Measurements from ENCODE around the gene CTDSP2. TPM values are rescaled to one million over a fixed set of nuclear protein-coding genes. Genes with fewer than 3 reads are reported as not detected.

Gene CTDSP2
- total RNA-seq, 2 donors from 2014 or later = 152 to 254 TPM

GRCh38 chr12:57808351-57808750 is 38.2 kb downstream of the CTDSP2 start:
- DNase-seq (no peak), ATAC-seq (no peak)
- intact Hi-C loops (cut with DNase I, micrococcal nuclease) = no loop called here

DNA sequence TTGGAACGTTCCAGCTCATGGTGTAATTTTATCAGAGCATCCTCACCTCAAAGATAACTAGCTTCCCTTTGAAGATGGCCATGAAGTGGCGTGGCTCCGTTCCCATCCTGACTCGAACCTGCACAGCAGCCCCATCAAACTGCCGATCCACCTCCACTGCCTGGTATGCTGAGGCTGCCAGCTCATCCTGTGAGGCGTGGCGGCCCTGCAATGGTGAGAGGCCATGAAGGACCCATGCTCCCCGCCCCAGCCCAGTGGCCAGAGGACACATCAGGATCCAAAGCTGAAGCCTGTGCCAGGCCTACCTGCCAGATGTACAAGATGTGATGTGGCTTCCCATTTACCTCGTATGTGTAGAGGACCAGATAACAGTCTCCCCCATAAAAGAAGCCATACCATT is 39.2 kb downstream of the CTDSP2 start:
- ATAC-seq = no peak
- no peak for DNase-seq
- intact Hi-C loops (cut with DNase I, micrococcal nuclease) = no loop called here

DNA sequence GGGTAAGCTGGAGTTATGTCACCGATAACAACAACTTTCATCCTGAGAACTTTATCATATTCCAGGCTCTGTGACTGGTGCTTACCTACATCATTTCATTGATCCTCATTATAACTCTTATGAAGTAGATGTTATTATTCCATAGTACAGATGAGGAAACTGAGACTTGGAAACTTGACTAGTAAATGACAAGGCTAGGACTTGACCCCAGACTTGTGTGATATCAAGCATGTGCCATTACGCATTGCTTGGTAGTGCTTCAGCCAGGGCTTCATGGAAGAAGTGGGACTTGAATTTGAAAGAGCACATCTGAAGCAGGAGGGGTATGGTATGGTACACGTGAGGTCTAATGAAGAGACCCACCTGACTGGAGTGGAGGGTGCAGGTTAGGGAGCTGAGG is 39.9 kb downstream of the CTDSP2 start:
- intact Hi-C loops (cut with DNase I, micrococcal nuclease) = no loop called here
- no peak for DNase-seq
- ATAC-seq = no peak

- peak; percentile 85 for ATAC-seq
- intact Hi-C loops (cut with DNase I, micrococcal nuclease) = no loop called here
- peak; percentile 28 to 43 for DNase-seq
These were observed 43.1 kb downstream of the CTDSP2 start for GRCh38 chr12:57803319-57803893.

- intact Hi-C loops (cut with DNase I, micrococcal nuclease) = no loop called here
- DNase-seq (no peak), ATAC-seq (no peak)
These were observed 43.9 kb downstream of the CTDSP2 start for GRCh38 chr12:57802607-57803006.

GRCh38 chr12:57800965-57801364 is 45.6 kb downstream of the CTDSP2 start:
- intact Hi-C loops (cut with DNase I, micrococcal nuclease) = no loop called here
- DNase-seq (no peak), ATAC-seq (no peak)

DNA sequence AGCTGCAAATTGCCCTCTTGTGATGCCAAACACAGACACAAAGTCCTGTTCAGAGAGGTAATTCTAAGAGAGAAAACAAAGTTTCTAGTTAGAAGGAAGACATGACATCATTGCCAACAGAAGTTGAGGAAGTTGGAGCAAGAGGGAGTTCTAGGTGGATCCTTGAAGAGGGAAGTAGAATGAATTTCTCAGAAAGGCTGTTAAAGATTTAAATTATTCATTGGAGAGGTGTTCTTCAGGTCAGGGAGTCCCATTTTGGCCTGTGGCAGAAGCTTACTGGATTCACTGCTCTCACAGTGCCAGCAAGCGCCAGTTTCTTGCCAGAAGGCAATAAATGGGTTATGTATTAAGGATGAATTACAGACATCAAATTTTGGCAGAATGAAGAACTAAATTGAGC is 48.6 kb downstream of the CTDSP2 start:
- ATAC-seq (peak; percentile 16), DNase-seq (no peak)
- intact Hi-C loops (cut with DNase I, micrococcal nuclease) = no loop called here

- no peak for ATAC-seq
- intact Hi-C loops (cut with DNase I, micrococcal nuclease) = no loop called here
- no peak for DNase-seq
These were observed 49.5 kb downstream of the CTDSP2 start for GRCh38 chr12:57796996-57797395.

- no peak for ATAC-seq
- DNase-seq = no peak
- intact Hi-C loops (cut with DNase I, micrococcal nuclease) = no loop called here
These were observed 51.2 kb downstream of the CTDSP2 start for GRCh38 chr12:57795354-57795753.

DNA sequence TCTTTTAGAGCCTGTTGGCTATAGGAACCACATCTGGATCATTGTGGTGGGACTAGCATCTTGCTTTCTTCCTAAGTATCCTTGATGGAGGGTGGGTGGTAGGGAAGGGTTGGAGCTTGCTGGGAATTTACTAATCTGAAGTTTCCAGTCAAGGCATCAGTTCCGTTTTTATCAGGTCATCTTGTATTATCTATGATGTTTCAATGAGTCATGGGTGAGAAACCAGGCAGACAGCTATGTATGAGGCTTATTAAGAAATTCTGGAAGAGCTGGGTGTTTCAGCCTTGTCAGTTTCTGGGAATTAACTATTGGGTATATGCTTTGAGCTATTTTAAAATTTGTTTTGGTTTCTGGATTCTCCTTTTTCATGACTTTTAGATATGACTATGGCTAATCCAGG is 52.6 kb downstream of the CTDSP2 start:
- ATAC-seq = no peak
- no peak for DNase-seq
- intact Hi-C loops (cut with DNase I, micrococcal nuclease) = no loop called here

DNA sequence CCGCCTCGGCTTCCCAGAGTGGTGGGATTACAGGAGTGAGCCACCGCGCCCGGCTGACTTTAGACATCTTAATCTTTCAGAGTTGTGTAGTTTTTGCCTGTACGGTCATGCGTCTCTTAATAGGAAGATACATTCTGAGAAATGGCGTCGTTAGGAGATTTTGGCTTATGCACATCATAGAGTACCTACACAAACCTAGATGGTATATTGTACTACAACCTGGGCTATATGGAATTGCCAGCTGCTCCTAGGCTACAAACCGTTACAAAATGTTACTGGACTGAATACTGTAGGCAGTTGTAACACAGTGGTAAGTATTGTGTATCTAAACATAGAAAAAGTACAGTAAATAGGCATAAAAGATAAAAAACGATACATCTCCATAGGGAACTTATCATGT is 62.7 kb downstream of the CTDSP2 start:
- ATAC-seq = no peak
- no peak for DNase-seq
- intact Hi-C loops (cut with DNase I, micrococcal nuclease) = no loop called here

- intact Hi-C loops (cut with DNase I, micrococcal nuclease) = no loop called here
- DNase-seq = no peak
- no peak for ATAC-seq
These were observed 63.1 kb downstream of the CTDSP2 start for GRCh38 chr12:57783466-57783801.

GRCh38 chr12:57782608-57783465 is 63.7 kb downstream of the CTDSP2 start, which contains the start of gene TSFM:
Gene TSFM (plus strand): TSS chr12:57782787. CDS start chr12:57782802, 15 bp downstream.
- ATAC-seq (peak; percentile 94), DNase-seq (peak; percentile 94 to 99)
- intact Hi-C loops (cut with DNase I, micrococcal nuclease) = no loop called here

DNA sequence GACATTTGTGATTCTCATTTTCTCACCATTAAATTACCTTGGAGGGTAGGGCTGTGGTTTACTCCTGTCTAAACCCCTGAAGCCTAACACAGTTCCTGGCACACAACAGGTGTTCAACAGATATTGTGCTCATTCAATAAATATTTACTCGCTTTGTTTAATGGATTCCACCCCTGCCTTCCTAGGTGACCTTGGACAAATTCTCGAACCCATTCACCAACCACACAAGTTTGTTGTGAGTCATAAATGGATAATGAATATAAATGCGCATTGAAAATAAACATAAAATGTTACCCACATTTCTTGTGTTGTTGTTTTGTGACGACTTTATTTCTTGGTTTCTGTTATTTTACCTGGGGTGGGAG is 64.3 kb downstream of the CTDSP2 start:
- intact Hi-C loops (cut with DNase I, micrococcal nuclease) = no loop called here
- DNase-seq = no peak
- ATAC-seq = no peak

GRCh38 chr12:57781801-57782200 is 64.7 kb downstream of the CTDSP2 start:
- intact Hi-C loops (cut with DNase I, micrococcal nuclease) = no loop called here
- DNase-seq = no peak
- ATAC-seq = no peak

GRCh38 chr12:57781244-57781643 is 65.3 kb downstream of the CTDSP2 start:
- intact Hi-C loops (cut with DNase I, micrococcal nuclease) = no loop called here
- no peak for DNase-seq

GRCh38 chr12:57780284-57780897 is 66.1 kb downstream of the CTDSP2 start:
- ATAC-seq (no peak), DNase-seq (no peak)
- intact Hi-C loops (cut with DNase I, micrococcal nuclease) = no loop called here

More at GRCh38 chr12:57781244-57781643, 65.3 kb downstream of the CTDSP2 start:
- ATAC-seq = no peak

GRCh38 chr12:57779736-57780135 is 66.8 kb downstream of the CTDSP2 start:
- intact Hi-C loops (cut with DNase I, micrococcal nuclease) = no loop called here
- ATAC-seq (no peak), DNase-seq (no peak)

DNA sequence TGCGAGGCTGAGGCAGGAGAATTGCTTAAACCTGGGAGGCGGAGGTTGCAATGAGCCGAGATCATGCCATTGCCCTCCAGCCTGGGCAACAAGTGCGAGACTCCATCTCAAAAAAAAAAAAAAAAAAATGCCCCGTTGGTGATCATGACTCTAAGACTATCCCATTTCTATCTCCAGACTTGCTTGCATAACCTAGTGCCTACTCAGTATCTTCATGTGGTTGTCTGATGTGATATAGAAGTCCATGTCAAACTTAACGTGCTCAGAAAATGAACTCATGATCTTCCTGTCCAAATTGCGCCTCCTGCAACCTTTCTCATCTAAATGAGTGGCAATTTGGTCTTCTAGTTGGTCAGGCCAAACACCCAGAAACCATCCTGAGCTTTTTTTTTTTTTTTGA is 68.6 kb downstream of the CTDSP2 start:
- intact Hi-C loops (cut with DNase I, micrococcal nuclease) = no loop called here
- no peak for DNase-seq
- no peak for ATAC-seq

- intact Hi-C loops (cut with DNase I, micrococcal nuclease) = no loop called here
- no peak for ATAC-seq
- no peak for DNase-seq
These were observed 69.2 kb downstream of the CTDSP2 start for GRCh38 chr12:57777367-57777766.
